Bronchial epithelial cell (primary cell): ENCODE results near the gene ZNF366. TPM values are rescaled to one million over a fixed set of nuclear protein-coding genes. Genes with fewer than 3 reads are reported as not detected.

Experiments
- DNase-seq: peaks from one replicate; pipeline ENCODE4 v3.0.0-alpha.2; 2010; ENCODE audit warnings: low read depth
- FAIRE-seq: peaks from 2 replicates; lab custom pipeline; 2011; peaks lifted over from hg19 to GRCh38; lab: Jason Lieb, UNC
- H3K27me3 ChIP-seq: 2 replicates; pipeline ENCODE4 v1.5.1; 2011; ENCODE audit warnings: low read length; ENCODE audit not compliant: control insufficient read depth, insufficient read depth
- H3K36me3 ChIP-seq: 2 replicates; pipeline ENCODE4 v1.5.1; 2011; ENCODE audit warnings: low read length; ENCODE audit not compliant: control insufficient read depth, insufficient read depth
- H3K4me3 ChIP-seq: 2 replicates; pipeline ENCODE4 v1.5.1; 2011; ENCODE audit warnings: mild to moderate bottlenecking, low read depth, low read length, control low read depth
- CTCF ChIP-seq: IDR thresholded peaks from 2 replicates; pipeline ENCODE4 v1.5.1; 2011; ENCODE audit warnings: mild to moderate bottlenecking, moderate library complexity, low read length, control low read depth, inconsistent platforms; ENCODE audit not compliant: insufficient read depth, severe bottlenecking
- total RNA-seq: library from RNA; depleted of rRNA; stranded (reverse); fragments of >200 nt; gene quantifications from 2 replicates; pipeline ENCODE4 v1.2.1, GENCODE V29; 2014

Gene ZNF366
- total RNA-seq, 1 donor from 2014 or later, result not detected

GRCh38 chr5:72540759-72541438 is 33.7 kb upstream of the ZNF366 start:
- DNase-seq (peak; percentile 57), FAIRE-seq (no peak)
- no peaks in the 10 kb centered on the region for H3K27me3 ChIP-seq
- H3K4me3 ChIP-seq, result no peak overlapping the region
- no peaks in the 10 kb centered on the region for H3K36me3 ChIP-seq
- TF ChIP-seq CTCF, result no peak

- DNase-seq (no peak), FAIRE-seq (no peak)
- Histone ChIP-seq H3K36me3 (no peaks in the 10 kb centered on the region), H3K27me3 (no peaks in the 10 kb centered on the region), H3K4me3 (no peak overlapping the region)
- no peak for TF ChIP-seq CTCF
Measured at GRCh38 chr5:72539726-72540125, 32.5 kb upstream of the ZNF366 start.

- no peaks in the 10 kb centered on the region for H3K36me3 ChIP-seq
- TF ChIP-seq CTCF, result no peak
- no peak overlapping the region for H3K4me3 ChIP-seq
- FAIRE-seq (no peak), DNase-seq (no peak)
- no peaks in the 10 kb centered on the region for H3K27me3 ChIP-seq
Measured at GRCh38 chr5:72539038-72539437, 31.8 kb upstream of the ZNF366 start.

GRCh38 chr5:72537166-72537565 is 30.0 kb upstream of the ZNF366 start:
- DNase-seq, result no peak

GRCh38 chr5:72531496-72532190 is 24.4 kb upstream of the ZNF366 start:
- no peak for DNase-seq
- no peaks in the 10 kb centered on the region for H3K36me3 ChIP-seq
- no peak overlapping the region for H3K4me3 ChIP-seq
- no peaks in the 10 kb centered on the region for H3K27me3 ChIP-seq
- no peak for TF ChIP-seq CTCF
- no peak for FAIRE-seq

More at GRCh38 chr5:72537166-72537565, 30.0 kb upstream of the ZNF366 start:
- no peak overlapping the region for H3K4me3 ChIP-seq
- H3K36me3 ChIP-seq, result no peaks in the 10 kb centered on the region
- no peak for TF ChIP-seq CTCF
- FAIRE-seq, result no peak
- H3K27me3 ChIP-seq, result no peaks in the 10 kb centered on the region

GRCh38 chr5:72530196-72530595 is 23.0 kb upstream of the ZNF366 start:
- no peaks in the 10 kb centered on the region for H3K36me3 ChIP-seq
- no peak for TF ChIP-seq CTCF
- no peaks in the 10 kb centered on the region for H3K27me3 ChIP-seq
- FAIRE-seq, result no peak
- no peak for DNase-seq
- no peak overlapping the region for H3K4me3 ChIP-seq
